A673 (cell line): ENCODE measurements around the gene BNC2. TPM values are rescaled to one million over a fixed set of nuclear protein-coding genes. Genes with fewer than 3 reads are reported as not detected.

Experiments
- BruUV-seq: library from RNA; stranded (reverse); fragments of 400-500 nt; replicated peaks from 2 replicates; lab custom pipeline; 2021; lab: Mats Ljungman, UMichigan
- CTCF ChIA-PET: fragments of 300-600 bp; sonication (Branson Sonifier 250); formaldehyde crosslinking; loops from one replicate; lab custom pipeline; 2022; ENCODE audit warnings: antibody characterized with exemption; lab: Charles Lee
- POLR2A ChIA-PET: fragments of 300-600 bp; sonication (Branson Sonifier 250); formaldehyde crosslinking; loops from one replicate; lab custom pipeline; 2022; ENCODE audit warnings: antibody characterized with exemption; ENCODE audit not compliant: low non-redundant PET; lab: Charles Lee
- DNase-seq: peaks from one replicate; pipeline ENCODE4 v3.0.0-alpha.2; 2015; ENCODE audit warnings: low spot score
- H3K27ac ChIP-seq: fragments of 200-600 bp; sonication (generic); 2 replicates; pipeline ENCODE4 v1.5.1; 2016; ENCODE audit warnings: mixed run types, low read depth, mild to moderate bottlenecking, mixed read lengths, antibody characterized with exemption, low read length; ENCODE audit not compliant: poor library complexity, severe bottlenecking
- H3K27me3 ChIP-seq: fragments of 200-600 bp; sonication (generic); replicated peaks from 2 replicates; pipeline ENCODE4 v1.6.1; 2017; ENCODE audit warnings: mixed run types, low read depth, mild to moderate bottlenecking, mixed read lengths, antibody characterized with exemption, low read length; ENCODE audit not compliant: insufficient read depth, poor library complexity
- H3K36me3 ChIP-seq: fragments of 200-600 bp; sonication (generic); 2 replicates; pipeline ENCODE4 v1.6.1; 2016; ENCODE audit warnings: mixed run types, mild to moderate bottlenecking, mixed read lengths, antibody characterized with exemption, low read length; ENCODE audit not compliant: insufficient read depth, poor library complexity, severe bottlenecking
- H3K4me1 ChIP-seq: fragments of 200-600 bp; sonication (generic); 2 replicates; pipeline ENCODE4 v1.6.1; 2017; ENCODE audit warnings: mixed run types, mild to moderate bottlenecking, mixed read lengths, antibody characterized with exemption, low read length; ENCODE audit not compliant: insufficient read depth, poor library complexity, severe bottlenecking
- H3K4me3 ChIP-seq: fragments of 200-600 bp; sonication (generic); 2 replicates; pipeline ENCODE4 v1.5.1; 2016; ENCODE audit warnings: low read depth, mixed run types, mild to moderate bottlenecking, mixed read lengths, low read length; ENCODE audit not compliant: poor library complexity, severe bottlenecking
- H3K9me3 ChIP-seq: fragments of 200-600 bp; sonication (generic); 2 replicates; pipeline ENCODE4 v1.6.1; 2016; ENCODE audit warnings: mixed run types, low read depth, mild to moderate bottlenecking, mixed read lengths, antibody characterized with exemption, low read length; ENCODE audit not compliant: poor library complexity, severe bottlenecking
- CTCF ChIP-seq: fragments of 300-800, 200-600 bp; sonication (generic); conservative IDR thresholded peaks from 2 replicates; pipeline ENCODE4 v1.5.1; 2017; ENCODE audit warnings: low read depth, mild to moderate bottlenecking, antibody characterized with exemption, low read length, moderate library complexity, mixed read lengths
- EZH2 ChIP-seq: fragments of 200-600 bp; sonication (generic); IDR thresholded peaks from 2 replicates; pipeline ENCODE4 v1.6.1; 2017; ENCODE audit warnings: borderline replicate concordance, low read depth, mild to moderate bottlenecking, mixed read lengths, antibody characterized with exemption, low read length; ENCODE audit not compliant: poor library complexity, severe bottlenecking
- intact Hi-C: fragments of 100-400 bp; cut with micrococcal nuclease; formaldehyde crosslinking; loops from one replicate; pipeline ENCODE4 v1.10.0; 2022; ENCODE audit not compliant: unreplicated experiment
- total RNA-seq: library from RNA; stranded (reverse); gene quantifications from 2 replicates; pipeline ENCODE4 v1.2.3, GENCODE V29; 2021

The BNC2 gene
- total RNA-seq, 1 experiment from 2014 or later: 0.45 TPM

DNA sequence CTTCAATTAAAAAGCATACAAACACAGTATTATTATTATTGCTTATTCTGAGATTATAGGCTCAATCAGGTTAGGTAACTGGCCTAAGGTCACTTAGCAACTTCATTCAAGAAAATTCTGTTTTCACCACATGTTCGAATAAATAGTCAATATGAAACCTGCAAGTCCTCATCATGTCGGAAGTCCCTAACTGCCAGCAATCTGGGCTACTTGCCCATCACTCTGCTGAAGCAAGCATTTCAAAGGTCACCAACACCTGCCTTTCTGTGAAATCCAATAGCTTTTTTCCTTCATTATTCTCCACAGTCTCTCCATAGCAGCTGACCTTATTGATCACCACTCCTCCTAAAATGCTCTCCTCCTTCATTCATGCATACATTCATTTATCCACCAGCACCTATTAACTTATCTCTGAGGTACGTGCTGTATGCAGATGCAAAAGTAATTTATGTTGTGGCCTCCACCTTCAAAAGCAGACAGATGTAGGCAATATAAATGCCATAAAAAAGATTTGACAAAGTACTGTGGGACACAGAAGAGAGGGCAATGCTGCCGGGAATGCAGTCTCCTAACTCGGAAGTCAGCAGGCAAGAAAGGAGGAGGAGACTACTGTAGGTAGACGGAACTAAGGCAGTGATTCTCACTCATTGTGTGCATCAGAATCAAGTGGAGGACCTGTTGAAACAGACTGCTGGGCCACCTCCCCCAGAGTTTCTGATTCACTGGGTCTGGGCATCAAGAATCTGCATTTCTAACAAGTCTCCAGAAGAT, 310.9 kb downstream of the BNC2 start:
- ChIA-PET POLR2A (no interaction called here), CTCF (no interaction called here)
- no peaks in the 10 kb centered on the region for H3K4me1 ChIP-seq
- no peaks in the 10 kb centered on the region for H3K36me3 ChIP-seq
- no peak for DNase-seq
- TF ChIP-seq EZH2 (no peak), CTCF (no peak)
- intact Hi-C loops: no loop called here
- no peak overlapping the region for H3K27ac ChIP-seq
- H3K4me3 ChIP-seq: no peak overlapping the region
- H3K27me3 ChIP-seq: no peaks in the 10 kb centered on the region
- H3K9me3 ChIP-seq: no peaks in the 10 kb centered on the region
- no TSS peak for BruUV-seq

DNA sequence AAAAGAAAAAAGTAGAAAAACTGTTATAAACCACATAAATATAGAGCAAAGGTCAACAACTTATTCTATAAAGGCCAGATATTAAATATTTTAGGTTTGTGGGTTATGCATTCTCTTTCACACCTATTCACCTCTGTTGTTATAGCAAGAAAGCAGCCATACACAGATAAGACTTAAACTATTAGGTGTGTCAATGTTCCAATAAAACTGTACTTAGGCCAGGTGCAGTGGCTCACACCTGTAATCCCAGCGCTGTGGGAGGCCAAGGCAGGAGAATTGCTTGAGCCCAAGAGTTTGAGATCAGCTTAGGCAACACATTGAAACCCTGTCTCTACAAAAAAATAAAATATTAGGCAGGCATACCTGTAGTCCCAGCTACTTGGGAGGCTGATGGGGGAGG, 314.7 kb downstream of the BNC2 start:
- ChIA-PET CTCF (no interaction called here), POLR2A (no interaction called here)
- intact Hi-C loops: no loop called here
- Histone ChIP-seq H3K9me3 (no peaks in the 10 kb centered on the region), H3K4me3 (no peak overlapping the region), H3K36me3 (no peaks in the 10 kb centered on the region), H3K27me3 (no peaks in the 10 kb centered on the region), H3K4me1 (no peaks in the 10 kb centered on the region), H3K27ac (no peak overlapping the region)
- no peak for TF ChIP-seq EZH2
- no TSS peak for BruUV-seq
- no peak for DNase-seq

DNA sequence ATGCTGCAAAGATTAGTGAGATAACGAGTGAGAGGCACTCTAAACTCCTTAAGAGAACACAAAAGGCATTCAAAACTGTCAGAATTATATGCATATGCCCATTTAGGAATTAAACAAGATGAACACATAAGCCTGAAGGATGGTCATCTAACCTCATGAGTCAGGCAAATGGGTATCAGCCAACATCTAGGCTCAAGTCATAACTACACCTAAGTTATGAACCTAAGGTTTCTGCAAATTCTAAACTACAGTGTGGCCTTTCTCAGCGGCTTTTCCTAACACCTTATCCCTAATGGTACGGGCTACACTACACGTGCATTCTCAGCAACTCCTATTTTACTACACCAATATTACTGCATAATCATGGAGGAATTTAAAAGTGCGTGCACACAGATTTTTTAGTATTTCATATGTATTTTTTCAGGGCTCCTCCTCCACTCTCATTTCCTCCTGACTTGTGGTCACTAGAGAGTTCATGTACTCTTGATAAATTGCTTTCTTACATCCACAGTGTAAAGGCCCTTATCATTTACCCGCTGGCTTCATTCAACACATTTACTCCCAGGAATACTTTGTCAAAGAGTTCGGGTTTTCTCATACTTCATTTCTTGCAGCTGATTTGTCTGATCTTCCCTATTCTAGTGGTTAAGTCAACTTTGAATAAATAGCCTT, 316.5 kb downstream of the BNC2 start:
- H3K27me3 ChIP-seq: no peaks in the 10 kb centered on the region
- BruUV-seq: no TSS peak
- H3K4me3 ChIP-seq: no peak overlapping the region
- ChIA-PET POLR2A (no interaction called here), CTCF (no interaction called here)
- no peaks in the 10 kb centered on the region for H3K36me3 ChIP-seq
- TF ChIP-seq CTCF (no peak), EZH2 (no peak)
- H3K9me3 ChIP-seq: no peaks in the 10 kb centered on the region
- no peaks in the 10 kb centered on the region for H3K4me1 ChIP-seq
- intact Hi-C loops: no loop called here
- no peak for DNase-seq
- no peak overlapping the region for H3K27ac ChIP-seq
